Endothelial cell of umbilical vein (primary cell): ENCODE results near the gene AKR7A2. TPM values are rescaled to one million over a fixed set of nuclear protein-coding genes. Genes with fewer than 3 reads are reported as not detected.

ENCODE experiments used
- BruUV-seq: library from RNA; stranded (reverse); fragments of 400-500 nt; replicated peaks from 2 replicates; lab custom pipeline; 2021; lab: Mats Ljungman, UMichigan
- CTCF ChIA-PET: fragments of 300-600, 350-600 bp; sonication (Branson Sonifier 250); formaldehyde crosslinking; loops from one replicate; lab custom pipeline; 2021; ENCODE audit warnings: antibody characterized with exemption, inconsistent platforms; lab: Charles Lee
- POLR2A ChIA-PET: fragments of 300-600, 350-600 bp; sonication (Branson Sonifier 250); formaldehyde crosslinking; loops from one replicate; lab custom pipeline; 2021; ENCODE audit warnings: antibody characterized with exemption, inconsistent platforms; lab: Charles Lee
- DNase-seq: peaks from one replicate; pipeline ENCODE4 v3.0.0-alpha.2; 2011; ENCODE audit warnings: low read depth, low spot score
- FAIRE-seq: peaks from 2 replicates; lab custom pipeline; 2011; peaks lifted over from hg19 to GRCh38; lab: Jason Lieb, UNC
- H2AFZ ChIP-seq: 2 replicates; pipeline ENCODE4 v1.6.0; 2012; ENCODE audit warnings: low read depth, low read length, control low read depth, inconsistent platforms
- H3K27ac ChIP-seq: 2 replicates; pipeline ENCODE4 v1.5.1; 2011; ENCODE audit warnings: low read depth, mild to moderate bottlenecking, control low read depth, low read length, moderate library complexity; ENCODE audit not compliant: insufficient read depth
- H3K27me3 ChIP-seq, 2 experiments: 2 replicates each; pipeline versions ENCODE4 v1.6.0 to v1.6.1; 2011; ENCODE audit warnings: low read length in 2 of 2, mixed read lengths in 1 of 2; ENCODE audit not compliant: control insufficient read depth in 2 of 2, insufficient read depth in 2 of 2
- H3K36me3 ChIP-seq, 2 experiments: 2 replicates in 1 of 2; 3 replicates in 1 of 2; pipeline ENCODE4 v1.5.1; 2011; ENCODE audit warnings: low read length in 2 of 2, mild to moderate bottlenecking in 1 of 2, moderate library complexity in 1 of 2; ENCODE audit not compliant: control insufficient read depth in 2 of 2, insufficient read depth in 2 of 2; ENCODE audit errors: extremely low read depth in 1 of 2
- H3K4me1 ChIP-seq: 3 replicates; pipeline ENCODE4 v1.5.1; 2011; ENCODE audit warnings: mild to moderate bottlenecking, low read length; ENCODE audit not compliant: control insufficient read depth, insufficient read depth; ENCODE audit errors: extremely low read depth
- H3K4me2 ChIP-seq: 2 replicates; pipeline ENCODE4 v1.6.1; 2011; ENCODE audit warnings: low read length, control low read depth, mixed read lengths; ENCODE audit not compliant: insufficient read depth
- H3K4me3 ChIP-seq, 3 experiments: fragments of 200-600 bp in 1 of 3; sonication (generic), shearing (Covaris generic) in 1 of 3; replicated peaks in 1 of 3; 2 replicates each; pipeline ENCODE4 v1.5.1; 2011 to 2016; ENCODE audit warnings: control low read depth in 3 of 3, low read length in 3 of 3, mild to moderate bottlenecking in 2 of 3, inconsistent platforms in 1 of 3, low read depth in 1 of 3, moderate library complexity in 1 of 3; ENCODE audit not compliant: insufficient read depth in 1 of 3
- H3K79me2 ChIP-seq: 2 replicates; pipeline ENCODE4 v1.6.0; 2012; ENCODE audit warnings: low read length, inconsistent platforms; ENCODE audit not compliant: control insufficient read depth, insufficient read depth
- H3K9ac ChIP-seq: replicated peaks from 2 replicates; pipeline ENCODE3; 2011; ENCODE audit warnings: low read length, control low read depth; ENCODE audit not compliant: insufficient read depth; ENCODE audit errors: extremely low read depth
- H3K9me1 ChIP-seq: replicated peaks from 3 replicates; pipeline ENCODE4 v1.6.0; 2011; ENCODE audit warnings: mild to moderate bottlenecking, low read length; ENCODE audit not compliant: control insufficient read depth, insufficient read depth; ENCODE audit errors: extremely low read depth
- H3K9me3 ChIP-seq: replicated peaks from 2 replicates; pipeline ENCODE4 v1.5.1; 2012; ENCODE audit warnings: low read length, inconsistent platforms; ENCODE audit not compliant: control insufficient read depth, insufficient read depth
- H4K20me1 ChIP-seq: replicated peaks from 2 replicates; pipeline ENCODE3; 2011; ENCODE audit warnings: mild to moderate bottlenecking, low read length; ENCODE audit not compliant: control insufficient read depth, insufficient read depth; ENCODE audit errors: extremely low read depth
- EZH2 ChIP-seq: IDR thresholded peaks from 2 replicates; pipeline ENCODE4 v1.6.1; 2012; ENCODE audit warnings: borderline replicate concordance, low read depth, mild to moderate bottlenecking, moderate library complexity, low read length, inconsistent platforms; ENCODE audit not compliant: severe bottlenecking
- FOS ChIP-seq: IDR thresholded peaks from 2 replicates; pipeline ENCODE4 v1.6.1; 2011; ENCODE audit warnings: mild to moderate bottlenecking, low read length, moderate library complexity, borderline replicate concordance; ENCODE audit not compliant: insufficient read depth
- GATA2 ChIP-seq: IDR thresholded peaks from 2 replicates; pipeline ENCODE4 v1.7.0; 2011; ENCODE audit warnings: low read depth, mild to moderate bottlenecking, moderate library complexity, mixed read lengths, low read length; ENCODE audit not compliant: insufficient read length, insufficient read depth
- JUN ChIP-seq: IDR thresholded peaks from 2 replicates; pipeline ENCODE4 v1.6.1; 2011; ENCODE audit warnings: borderline replicate concordance, low read depth; ENCODE audit not compliant: insufficient read length, insufficient read depth
- MYC ChIP-seq: IDR thresholded peaks from one replicate; pipeline ENCODE4 v1.6.1; 2011; ENCODE audit warnings: mild to moderate bottlenecking, low read depth, low read length
- POLR2A ChIP-seq: IDR thresholded peaks from 2 replicates; pipeline ENCODE4 v1.6.1; 2012; ENCODE audit warnings: low read depth, mild to moderate bottlenecking, control low read depth, low read length
- POLR2AphosphoS5 ChIP-seq: IDR thresholded peaks from 2 replicates; pipeline ENCODE4 v1.6.1; 2012; ENCODE audit warnings: low read depth, mild to moderate bottlenecking, control low read depth, low read length, moderate library complexity; ENCODE audit not compliant: insufficient read depth
- dilution Hi-C: fragments of 300-500 bp; cut with MboI; formaldehyde crosslinking; loops from one replicate; pipeline ENCODE4 v1.15.0; 2019; ENCODE audit warnings: low sequenced_read_pairs; ENCODE audit not compliant: extremely low pct_ligation_motif_present
- intact Hi-C: fragments of 100-400 bp; cut with micrococcal nuclease; formaldehyde crosslinking; loops from one replicate; pipeline ENCODE4 v1.10.0; 2022
- polyA plus RNA-seq, 4 experiments: library from polyadenylated mRNA; depleted of rRNA in 3 of 4; stranded (reverse) in 3 of 4; unstranded in 1 of 4; fragments of >200 nt; gene quantifications; 2 replicates each; pipeline versions ENCODE4 v1.2.1 to v1.2.3, GENCODE V29; 2011 to 2012; ENCODE audit warnings: missing spikeins in 1 of 4
- total RNA-seq: library from RNA; stranded (reverse); gene quantifications from 2 replicates; pipeline ENCODE4 v1.2.3, GENCODE V29; 2021
- TF ChIP-seq, protein P1 (sequence below), 2 donors: IDR thresholded peaks; 1 replicate in 1 of 2; 2 replicates in 1 of 2; pipeline ENCODE4 v1.5.1; 2011; ENCODE audit warnings: low read length in 2 of 2, mild to moderate bottlenecking in 2 of 2, moderate library complexity in 2 of 2, control low read depth in 1 of 2, inconsistent platforms in 1 of 2, low read depth in 1 of 2; ENCODE audit not compliant: insufficient read depth in 1 of 2; ENCODE audit errors: extremely low read depth in 1 of 2
- TF ChIP-seq, protein P2 (sequence below): IDR thresholded peaks from 2 replicates; pipeline ENCODE4 v1.6.1; 2011; ENCODE audit not compliant: insufficient read depth, insufficient read length

AKR7A2 gene
- total and polyA plus RNA-seq, 2 donors (not counting 3 experiments of a cell fraction or from before 2014, with no cell fraction given) = 48.0 to 70.7 TPM

DNA sequence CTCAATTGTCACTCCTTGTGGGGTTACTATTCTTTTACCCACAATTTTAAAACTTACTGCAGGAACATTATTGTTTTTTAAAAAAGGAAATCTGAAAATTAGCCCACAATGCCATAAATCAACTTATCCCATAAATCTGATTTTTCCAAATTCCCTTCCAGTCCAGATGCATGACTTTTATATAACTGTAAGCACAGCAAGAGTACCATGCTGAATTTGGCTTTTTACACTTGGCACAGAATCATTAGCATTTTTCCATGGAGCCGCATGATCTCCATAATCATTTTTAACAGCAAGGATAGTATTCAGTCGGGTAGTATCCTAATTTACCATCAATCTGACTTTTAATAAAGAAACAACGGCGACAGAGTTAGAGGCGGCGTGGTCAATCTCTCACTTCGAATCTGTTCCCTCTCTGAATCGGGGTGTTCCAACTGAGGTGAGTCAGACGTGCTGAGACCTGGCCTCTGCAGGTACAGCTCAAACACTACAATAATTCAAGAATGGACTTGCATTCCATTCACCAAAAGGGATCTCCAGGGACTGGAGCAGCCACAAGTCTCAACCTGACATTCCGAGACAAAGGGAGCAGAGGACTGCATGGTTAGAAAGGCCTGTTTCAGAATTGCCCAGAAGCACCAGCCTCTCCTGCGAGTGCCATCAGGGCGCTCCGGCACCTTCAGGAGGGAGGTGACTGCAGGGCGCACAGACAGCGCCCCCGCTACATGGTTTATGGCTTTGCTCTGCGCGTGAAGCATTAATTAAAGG lies 49.1 kb upstream of the AKR7A2 start:
- Histone ChIP-seq H2AFZ (no peak overlapping the region), H3K4me3 (no peak overlapping the region), H3K9me3 (no peaks in the 10 kb centered on the region), H3K4me1 (no peaks in the 10 kb centered on the region), H3K36me3 (peaks cover 0 to 15% of the 10 kb centered on the region in 2 experiments), H4K20me1 (no peaks in the 10 kb centered on the region), H3K79me2 (peaks cover 5% of the 10 kb centered on the region), H3K9me1 (no peaks in the 10 kb centered on the region), H3K9ac (no peak overlapping the region), H3K27ac (no peak overlapping the region), H3K27me3 (no peaks in the 10 kb centered on the region), H3K4me2 (no peak overlapping the region)
- TF ChIP-seq FOS = no peak
- TF ChIP-seq, protein P1, sequence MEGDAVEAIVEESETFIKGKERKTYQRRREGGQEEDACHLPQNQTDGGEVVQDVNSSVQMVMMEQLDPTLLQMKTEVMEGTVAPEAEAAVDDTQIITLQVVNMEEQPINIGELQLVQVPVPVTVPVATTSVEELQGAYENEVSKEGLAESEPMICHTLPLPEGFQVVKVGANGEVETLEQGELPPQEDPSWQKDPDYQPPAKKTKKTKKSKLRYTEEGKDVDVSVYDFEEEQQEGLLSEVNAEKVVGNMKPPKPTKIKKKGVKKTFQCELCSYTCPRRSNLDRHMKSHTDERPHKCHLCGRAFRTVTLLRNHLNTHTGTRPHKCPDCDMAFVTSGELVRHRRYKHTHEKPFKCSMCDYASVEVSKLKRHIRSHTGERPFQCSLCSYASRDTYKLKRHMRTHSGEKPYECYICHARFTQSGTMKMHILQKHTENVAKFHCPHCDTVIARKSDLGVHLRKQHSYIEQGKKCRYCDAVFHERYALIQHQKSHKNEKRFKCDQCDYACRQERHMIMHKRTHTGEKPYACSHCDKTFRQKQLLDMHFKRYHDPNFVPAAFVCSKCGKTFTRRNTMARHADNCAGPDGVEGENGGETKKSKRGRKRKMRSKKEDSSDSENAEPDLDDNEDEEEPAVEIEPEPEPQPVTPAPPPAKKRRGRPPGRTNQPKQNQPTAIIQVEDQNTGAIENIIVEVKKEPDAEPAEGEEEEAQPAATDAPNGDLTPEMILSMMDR (IDR thresholded peaks at IDR 0.05; ENCODE audit: extremely low read depth in 1 of 2, insufficient read depth in 1 of 2, low read depth in 1 of 2, low read length in 2 of 2) = no peak
- no peak for TF ChIP-seq JUN
- TF ChIP-seq, protein P2, sequence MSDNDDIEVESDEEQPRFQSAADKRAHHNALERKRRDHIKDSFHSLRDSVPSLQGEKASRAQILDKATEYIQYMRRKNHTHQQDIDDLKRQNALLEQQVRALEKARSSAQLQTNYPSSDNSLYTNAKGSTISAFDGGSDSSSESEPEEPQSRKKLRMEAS = no peak
- no peak for TF ChIP-seq GATA2
- TF ChIP-seq POLR2AphosphoS5 = no peak
- no peak for TF ChIP-seq MYC
- no peak for TF ChIP-seq EZH2
- TF ChIP-seq POLR2A = no peak
- CTCF ChIA-PET = no interaction called here
- DNase-seq = no peak
- POLR2A ChIA-PET = no interaction called here
- dilution Hi-C loops (no loop called here), intact Hi-C loops (no loop called here)
- FAIRE-seq = no peak
- BruUV-seq = no TSS peak
